ENCODE data around the gene NFATC2. TPM values are rescaled to one million over a fixed set of nuclear protein-coding genes. Genes with fewer than 3 reads are reported as not detected.

The NFATC2 gene
- polyA plus RNA-seq, 1 of the 3 experiments (the other 2 are of a cell fraction), result 0.36 TPM

- TF ChIP-seq TEAD4 (IDR thresholded peaks at IDR 0.05; ENCODE audit: borderline replicate concordance, insufficient read depth) (no peak), RFX5 (IDR thresholded peaks at IDR 0.05; ENCODE audit: low read length) (no peak), SMC3 (IDR thresholded peaks at IDR 0.05; ENCODE audit: low read depth, low read length) (no peak), SIN3A (IDR thresholded peaks at IDR 0.05; ENCODE audit: borderline replicate concordance, low read depth, low read length) (no peak), RCOR1 (IDR thresholded peaks at IDR 0.05; ENCODE audit: low read length) (no peak), FOXJ3 (CRISPR knock-in tag; IDR thresholded peaks at IDR 0.05) (no peak)
Observed at GRCh38 chr20:51522207-51522606, 20.3 kb downstream of the NFATC2 start (continued).

- no peak overlapping the region for H3K9ac ChIP-seq
- H3K9me3 ChIP-seq, result no peaks in the 10 kb centered on the region
- no peaks in the 10 kb centered on the region for H3K27me3 ChIP-seq (ENCODE audit: insufficient read depth)
- no peaks in the 10 kb centered on the region for H3K9me2 ChIP-seq
- H3F3A ChIP-seq (replicated peaks; ENCODE audit: insufficient read depth), result peaks cover 2% of the 10 kb centered on the region
- no peak overlapping the region for H3K4me2 ChIP-seq
- no peaks in the 10 kb centered on the region for H3K79me2 ChIP-seq (ENCODE audit: insufficient read depth)
- H3K27ac ChIP-seq (ENCODE audit: low read depth in 2 of 2, low read length in 1 of 2), result no peak overlapping the region
- no peak for DNase-seq
- ChIA-PET POLR2A (no interaction called here), CTCF (no interaction called here)
- H3K36me3 ChIP-seq (replicated peaks in 1 of 2; ENCODE audit: control insufficient read depth in 1 of 2, insufficient read depth in 2 of 2, low read length in 1 of 2), result no peaks in the 10 kb centered on the region
- H3K4me3 ChIP-seq (ENCODE audit: low read depth in 2 of 2, low read length in 1 of 2), result no peak overlapping the region
- H2AFZ ChIP-seq (ENCODE audit: low read depth), result no peak overlapping the region
- TF ChIP-seq SIN3A (IDR thresholded peaks at IDR 0.05; ENCODE audit: borderline replicate concordance, low read depth, low read length), result no peak
- no peak for TF ChIP-seq USF2 (IDR thresholded peaks at IDR 0.05; ENCODE audit: borderline replicate concordance, low read depth, low read length)
- no peak for TF ChIP-seq MAX (IDR thresholded peaks at IDR 0.05; ENCODE audit: low read depth)
- TF ChIP-seq SMC3 (IDR thresholded peaks at IDR 0.05; ENCODE audit: low read depth, low read length), result no peak
- no peak for TF ChIP-seq POLR2AphosphoS5 (IDR thresholded peaks at IDR 0.05; ENCODE audit: low read depth, low read length)
- TF ChIP-seq RFX5 (IDR thresholded peaks at IDR 0.05; ENCODE audit: low read length), result no peak
- TF ChIP-seq ELF1 (IDR thresholded peaks at IDR 0.05), result no peak
- TF ChIP-seq, protein P1, sequence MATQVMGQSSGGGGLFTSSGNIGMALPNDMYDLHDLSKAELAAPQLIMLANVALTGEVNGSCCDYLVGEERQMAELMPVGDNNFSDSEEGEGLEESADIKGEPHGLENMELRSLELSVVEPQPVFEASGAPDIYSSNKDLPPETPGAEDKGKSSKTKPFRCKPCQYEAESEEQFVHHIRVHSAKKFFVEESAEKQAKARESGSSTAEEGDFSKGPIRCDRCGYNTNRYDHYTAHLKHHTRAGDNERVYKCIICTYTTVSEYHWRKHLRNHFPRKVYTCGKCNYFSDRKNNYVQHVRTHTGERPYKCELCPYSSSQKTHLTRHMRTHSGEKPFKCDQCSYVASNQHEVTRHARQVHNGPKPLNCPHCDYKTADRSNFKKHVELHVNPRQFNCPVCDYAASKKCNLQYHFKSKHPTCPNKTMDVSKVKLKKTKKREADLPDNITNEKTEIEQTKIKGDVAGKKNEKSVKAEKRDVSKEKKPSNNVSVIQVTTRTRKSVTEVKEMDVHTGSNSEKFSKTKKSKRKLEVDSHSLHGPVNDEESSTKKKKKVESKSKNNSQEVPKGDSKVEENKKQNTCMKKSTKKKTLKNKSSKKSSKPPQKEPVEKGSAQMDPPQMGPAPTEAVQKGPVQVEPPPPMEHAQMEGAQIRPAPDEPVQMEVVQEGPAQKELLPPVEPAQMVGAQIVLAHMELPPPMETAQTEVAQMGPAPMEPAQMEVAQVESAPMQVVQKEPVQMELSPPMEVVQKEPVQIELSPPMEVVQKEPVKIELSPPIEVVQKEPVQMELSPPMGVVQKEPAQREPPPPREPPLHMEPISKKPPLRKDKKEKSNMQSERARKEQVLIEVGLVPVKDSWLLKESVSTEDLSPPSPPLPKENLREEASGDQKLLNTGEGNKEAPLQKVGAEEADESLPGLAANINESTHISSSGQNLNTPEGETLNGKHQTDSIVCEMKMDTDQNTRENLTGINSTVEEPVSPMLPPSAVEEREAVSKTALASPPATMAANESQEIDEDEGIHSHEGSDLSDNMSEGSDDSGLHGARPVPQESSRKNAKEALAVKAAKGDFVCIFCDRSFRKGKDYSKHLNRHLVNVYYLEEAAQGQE (IDR thresholded peaks at IDR 0.05; ENCODE audit: low read depth, low read length), result no peak
- WGBS (ENCODE audit: low lambda C conversion rate), result 87% methylated on average over 2 of the region's 2 CpGs
- no peaks in the 10 kb centered on the region for H4K20me1 ChIP-seq (ENCODE audit: insufficient read depth)
- H3K4me1 ChIP-seq (ENCODE audit: control insufficient read depth in 1 of 2, insufficient read depth in 2 of 2, low read depth in 1 of 2, low read length in 1 of 2), result no peaks in the 10 kb centered on the region
Observed at GRCh38 chr20:51517839-51518238, 24.7 kb downstream of the NFATC2 start.
